AG09319 (cell line): ENCODE measurements around the gene TSPO.

Source experiments
- DNase-seq: peaks from one replicate; pipeline ENCODE4 v3.0.0-alpha.2; 2010; ENCODE audit warnings: low read depth; ENCODE audit errors: extremely low read depth
- TF ChIP-seq, protein P1 (sequence below): IDR thresholded peaks from 2 replicates; pipeline ENCODE4 v1.5.1; 2011; ENCODE audit warnings: low read depth, mild to moderate bottlenecking, inconsistent platforms, low read length, moderate library complexity

The TSPO gene

DNA sequence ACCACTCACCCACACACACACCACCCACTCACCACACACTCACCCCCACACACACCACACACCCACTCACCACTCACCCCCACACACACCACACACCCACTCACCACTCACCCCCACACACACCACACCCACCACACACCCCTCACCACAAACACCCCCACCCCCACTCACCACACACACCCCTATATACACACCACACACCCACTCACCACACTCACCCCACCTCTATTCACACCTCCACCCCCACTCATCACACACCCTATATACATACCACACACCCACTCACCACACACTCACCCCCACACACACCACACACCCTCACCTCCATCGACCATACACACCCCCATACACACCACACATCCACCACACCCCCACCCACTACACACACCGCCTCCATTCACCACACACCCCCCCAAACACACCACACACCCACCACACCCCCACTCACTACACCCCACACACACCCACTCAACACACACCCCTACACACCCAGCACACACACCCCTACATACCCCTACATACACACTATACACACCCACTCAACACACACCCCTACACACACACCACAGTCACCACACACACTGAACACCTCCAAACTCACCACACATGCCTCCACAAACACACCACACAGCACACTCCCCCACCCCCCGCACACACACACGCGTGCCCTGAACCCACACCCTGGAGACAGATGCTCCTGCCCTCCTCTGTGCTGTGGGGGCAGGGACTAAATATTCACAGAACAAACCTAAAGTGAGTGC is 54.6 kb downstream of the TSPO start:
- TF ChIP-seq, protein P1, sequence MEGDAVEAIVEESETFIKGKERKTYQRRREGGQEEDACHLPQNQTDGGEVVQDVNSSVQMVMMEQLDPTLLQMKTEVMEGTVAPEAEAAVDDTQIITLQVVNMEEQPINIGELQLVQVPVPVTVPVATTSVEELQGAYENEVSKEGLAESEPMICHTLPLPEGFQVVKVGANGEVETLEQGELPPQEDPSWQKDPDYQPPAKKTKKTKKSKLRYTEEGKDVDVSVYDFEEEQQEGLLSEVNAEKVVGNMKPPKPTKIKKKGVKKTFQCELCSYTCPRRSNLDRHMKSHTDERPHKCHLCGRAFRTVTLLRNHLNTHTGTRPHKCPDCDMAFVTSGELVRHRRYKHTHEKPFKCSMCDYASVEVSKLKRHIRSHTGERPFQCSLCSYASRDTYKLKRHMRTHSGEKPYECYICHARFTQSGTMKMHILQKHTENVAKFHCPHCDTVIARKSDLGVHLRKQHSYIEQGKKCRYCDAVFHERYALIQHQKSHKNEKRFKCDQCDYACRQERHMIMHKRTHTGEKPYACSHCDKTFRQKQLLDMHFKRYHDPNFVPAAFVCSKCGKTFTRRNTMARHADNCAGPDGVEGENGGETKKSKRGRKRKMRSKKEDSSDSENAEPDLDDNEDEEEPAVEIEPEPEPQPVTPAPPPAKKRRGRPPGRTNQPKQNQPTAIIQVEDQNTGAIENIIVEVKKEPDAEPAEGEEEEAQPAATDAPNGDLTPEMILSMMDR: no peak
- no peak for DNase-seq

DNA sequence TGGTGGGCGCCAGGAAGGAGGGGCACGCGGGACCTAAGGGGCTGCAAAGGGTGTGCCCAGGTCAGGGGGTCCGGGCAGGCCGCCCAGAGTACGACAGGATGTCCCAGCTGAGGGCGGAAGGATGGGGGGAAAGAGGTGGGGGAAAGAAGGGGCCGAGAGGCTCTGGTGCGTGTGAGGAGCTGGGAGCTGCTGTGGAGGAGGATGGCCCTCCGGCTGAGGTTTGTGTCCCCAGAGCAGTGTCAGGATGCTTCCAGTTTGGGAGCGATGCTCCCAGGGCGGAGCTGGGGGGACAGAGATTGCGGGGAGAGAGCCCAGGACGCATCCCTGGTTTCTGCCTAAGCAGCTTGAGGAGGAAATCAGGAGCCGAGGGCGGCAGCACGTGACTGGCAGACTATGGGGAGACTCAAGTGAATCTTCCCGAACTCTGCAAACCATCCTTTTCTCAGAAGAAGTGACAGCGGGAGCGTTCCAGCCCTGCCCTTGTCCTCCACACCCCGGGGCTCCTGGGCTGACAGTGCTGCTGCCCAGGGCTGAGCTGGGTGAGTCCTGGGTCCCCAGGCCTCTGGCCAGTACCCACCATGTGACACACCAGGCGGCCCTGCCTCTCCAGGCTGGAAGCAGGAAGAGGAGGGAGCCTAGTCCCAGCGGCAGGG is 55.3 kb downstream of the TSPO start:
- DNase-seq: no peak
- TF ChIP-seq, protein P1: no peak

DNA sequence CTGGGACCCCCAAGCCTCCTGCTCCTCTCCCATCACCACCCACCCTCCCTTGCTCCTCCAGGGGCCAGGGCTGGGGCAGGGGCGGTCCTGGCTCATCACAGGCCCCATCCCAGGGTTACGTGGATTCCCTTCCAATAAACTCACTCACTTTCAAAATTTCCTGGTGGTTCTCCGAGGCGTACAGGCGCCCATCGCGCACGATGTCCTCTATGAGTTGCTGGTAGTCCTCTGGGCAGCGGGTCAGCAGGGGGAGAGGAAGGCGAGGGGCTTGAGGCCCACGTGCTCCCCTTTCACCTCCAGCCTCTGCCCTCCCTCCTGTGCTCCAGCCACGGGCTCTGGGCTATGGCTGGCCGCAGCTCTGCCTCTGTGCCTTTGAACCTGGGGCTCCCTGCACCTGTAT is 56.0 kb downstream of the TSPO start:
- no peak for DNase-seq
- TF ChIP-seq, protein P1: no peak

DNA sequence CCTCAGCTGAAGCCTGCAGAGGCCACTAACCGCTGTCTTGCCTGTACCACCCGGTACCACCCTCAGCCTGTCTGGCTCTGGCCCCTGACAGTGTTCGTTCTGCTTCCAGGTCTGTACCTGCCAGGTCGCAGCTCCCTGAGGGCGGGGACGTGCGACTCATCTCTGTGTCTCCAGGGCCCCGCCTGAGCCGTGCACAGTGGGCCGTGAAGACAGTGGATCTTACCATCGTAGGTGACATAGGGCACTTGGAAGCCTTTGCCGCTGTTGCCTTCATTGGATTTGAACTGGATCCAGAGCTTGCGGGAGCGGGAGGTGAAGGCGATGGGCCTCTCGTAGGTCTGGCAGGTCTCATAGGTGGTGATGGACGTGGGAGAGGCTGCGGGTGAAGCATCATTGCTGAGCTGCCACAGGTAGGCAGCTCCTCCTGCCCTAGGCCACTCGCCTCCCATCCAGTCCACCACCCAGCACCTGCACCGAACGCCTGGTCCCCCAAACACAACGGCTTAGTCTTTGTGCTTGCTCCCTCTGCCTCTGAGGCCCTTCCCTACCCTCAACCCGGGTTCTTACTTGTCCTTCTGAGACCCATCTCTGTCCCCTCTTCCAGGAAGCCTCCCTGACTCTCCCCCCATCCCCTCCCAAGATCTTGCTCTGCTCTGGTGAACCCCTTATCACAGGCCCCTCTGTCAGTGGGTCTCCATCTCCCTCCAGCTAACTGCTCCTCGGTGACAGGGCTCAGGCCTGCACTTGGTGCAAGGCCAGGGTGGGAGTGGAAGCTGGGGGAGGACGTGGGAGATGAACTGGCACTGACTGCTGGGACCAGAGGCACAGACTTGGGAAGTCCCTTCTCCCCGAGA is 56.7 kb downstream of the TSPO start:
- TF ChIP-seq, protein P1: no peak
- no peak for DNase-seq

DNA sequence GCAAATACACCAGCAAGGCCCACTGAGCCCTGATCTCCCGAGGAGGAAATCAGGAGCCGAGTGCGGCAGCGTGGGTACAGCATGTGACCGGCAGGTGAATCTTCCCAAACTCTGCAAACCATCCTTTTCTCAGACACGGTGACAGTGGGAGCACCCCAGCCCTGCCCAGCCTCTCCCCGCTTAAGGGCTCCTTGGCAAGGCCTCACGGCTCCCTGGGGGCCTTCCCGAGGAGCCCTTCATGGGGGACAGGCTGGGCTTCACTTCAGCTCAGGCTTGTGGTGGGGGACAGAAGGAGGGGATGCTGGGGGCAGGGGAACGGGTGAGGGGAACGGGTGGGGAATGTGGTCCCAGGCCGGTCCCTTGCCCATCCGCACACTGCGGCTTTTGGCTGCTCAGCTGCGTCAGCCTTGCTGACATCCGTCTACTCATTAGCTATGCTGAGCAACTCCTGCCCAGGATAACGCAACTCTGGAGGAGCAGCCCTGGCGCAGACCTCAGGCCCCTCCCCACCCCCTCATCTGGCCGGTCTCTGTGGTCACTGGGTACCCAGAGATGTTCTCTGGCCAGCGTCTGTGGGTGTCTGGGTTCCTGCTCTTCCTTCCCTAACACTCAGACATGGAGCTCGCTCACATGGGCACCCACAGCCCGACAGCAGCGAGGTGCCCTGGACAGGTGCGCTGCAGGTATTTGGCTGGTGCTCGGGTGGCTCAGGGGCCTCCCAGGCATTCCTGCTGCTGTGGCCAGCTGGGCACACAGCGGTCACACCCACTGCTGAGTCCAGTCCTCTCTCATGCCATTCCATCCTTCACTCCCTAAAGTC is 57.6 kb downstream of the TSPO start:
- TF ChIP-seq, protein P1: no peak
- no peak for DNase-seq

DNA sequence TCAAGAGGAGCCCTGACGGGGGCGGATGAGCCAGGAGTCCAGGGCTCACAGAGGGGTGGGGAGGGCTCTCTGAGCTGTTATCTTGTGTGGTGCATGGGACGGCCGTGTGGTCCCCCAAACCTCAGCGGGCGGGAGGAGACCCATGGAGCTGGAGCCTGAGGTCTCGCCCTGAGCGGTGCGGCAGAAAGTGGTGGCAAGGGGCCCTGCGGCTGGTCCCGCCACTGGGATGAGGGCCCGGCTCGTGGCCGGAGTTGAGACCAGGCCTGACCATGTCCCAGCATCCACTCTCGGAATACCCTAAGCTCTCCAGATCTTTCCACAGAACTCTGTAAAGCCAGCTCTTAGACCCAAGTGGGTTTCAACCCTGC is 58.1 kb downstream of the TSPO start:
- TF ChIP-seq, protein P1: no peak
- no peak for DNase-seq
